ENCODE data around the gene PRPF19. TPM values are rescaled to one million over a fixed set of nuclear protein-coding genes. Genes with fewer than 3 reads are reported as not detected.

Gene PRPF19
- 100 to 1,000 TPM; 161 TPM for total RNA-seq

GRCh38 chr11:60906132-60906972 is at the start of gene PRPF19:
PRPF19 (minus strand) TSS chr11:60906585; CDS start chr11:60906382, 203 bp downstream.
- Mint-ChIP-seq H3K36me3 (ENCODE audit: low read depth) (peaks cover 27% of the 10 kb centered on the region), H3K27ac (peak within 1 kb of the TSS; percentile 89), H3K4me1 (ENCODE audit: low read depth) (peaks cover 48% of the 10 kb centered on the region), H3K9me3 (ENCODE audit: insufficient read depth) (no peaks in the 10 kb centered on the region), H3K27me3 (ENCODE audit: low read depth) (peaks cover 7% of the 10 kb centered on the region), H3K4me3 (peak within 1 kb of the TSS; percentile 80)
- DNase-seq (peak; percentile 99), ATAC-seq (peak; percentile 93)
- ChIA-PET CTCF (interaction anchor here (0.9 to 5.0 kb wide), 9 partner anchors 7 to 178 kb away, joined by 3 to 35 read pairs (median 5); partner anchors contain the start of gene CD6), POLR2A (interaction anchor here (0.6 to 2.8 kb wide), 5 partner anchors 8 to 75 kb away, joined by 3 to 23 read pairs (median 4); partner anchors contain the start of gene TMEM109)

DNA sequence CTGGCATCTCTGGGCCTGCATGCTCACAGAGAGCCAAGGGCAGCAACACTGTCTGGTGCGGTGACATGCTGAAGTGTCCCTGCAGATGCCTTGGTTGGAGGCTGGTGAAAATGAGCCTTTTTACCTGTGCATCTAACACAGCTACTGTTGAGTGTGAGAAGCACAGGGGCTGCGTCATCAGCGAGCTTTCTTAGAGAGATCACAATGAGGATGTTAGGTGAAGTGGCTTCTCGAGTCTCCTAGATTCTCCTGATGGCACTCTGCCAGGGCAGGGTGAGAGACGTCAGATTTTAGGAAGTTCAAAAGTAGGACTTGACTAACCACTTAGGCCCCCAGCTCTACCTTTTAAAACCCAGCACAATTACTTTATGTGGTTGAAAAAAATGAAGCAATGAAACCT is 49.2 kb upstream of the PRPF19 start:
- Mint-ChIP-seq H3K27ac (no peak overlapping the region), H3K4me3 (no peak overlapping the region), H3K9me3 (ENCODE audit: insufficient read depth) (no peaks in the 10 kb centered on the region), H3K27me3 (ENCODE audit: low read depth) (peaks cover 28% of the 10 kb centered on the region), H3K36me3 (ENCODE audit: low read depth) (no peaks in the 10 kb centered on the region), H3K4me1 (ENCODE audit: low read depth) (peaks cover 18% of the 10 kb centered on the region)
- ATAC-seq = no peak
- CTCF ChIA-PET = interaction anchor here (1.7 to 3.0 kb wide), 2 partner anchors 14 to 174 kb away, joined by 4 to 14 read pairs; no protein-coding TSS in a partner anchor
- DNase-seq = no peak
- POLR2A ChIA-PET = interaction anchor here (0.7 to 1.0 kb wide), 2 partner anchors 11 to 44 kb away, joined by 3 to 4 read pairs; no protein-coding TSS in a partner anchor

GRCh38 chr11:60954421-60954820 is 48.0 kb upstream of the PRPF19 start:
- ChIA-PET POLR2A (no interaction called here), CTCF (interaction anchor here (1.4 to 3.0 kb wide), 3 partner anchors 15 to 175 kb away, joined by 4 to 14 read pairs (median 4); no protein-coding TSS in a partner anchor)
- ATAC-seq (no peak), DNase-seq (no peak)
- Mint-ChIP-seq H3K4me1 (ENCODE audit: low read depth) (peaks cover 21% of the 10 kb centered on the region), H3K9me3 (ENCODE audit: insufficient read depth) (no peaks in the 10 kb centered on the region), H3K27ac (no peak overlapping the region), H3K4me3 (no peak overlapping the region), H3K36me3 (ENCODE audit: low read depth) (no peaks in the 10 kb centered on the region), H3K27me3 (ENCODE audit: low read depth) (peaks cover 28% of the 10 kb centered on the region)

GRCh38 chr11:60953781-60954180 is 47.4 kb upstream of the PRPF19 start:
- ATAC-seq = no peak
- Mint-ChIP-seq H3K9me3 (ENCODE audit: insufficient read depth) (no peaks in the 10 kb centered on the region), H3K27ac (no peak overlapping the region), H3K36me3 (ENCODE audit: low read depth) (no peaks in the 10 kb centered on the region), H3K27me3 (ENCODE audit: low read depth) (peaks cover 27% of the 10 kb centered on the region), H3K4me1 (ENCODE audit: low read depth) (peaks cover 21% of the 10 kb centered on the region), H3K4me3 (no peak overlapping the region)
- POLR2A ChIA-PET = no interaction called here
- CTCF ChIA-PET = interaction anchor here (1.4 to 3.0 kb wide), 2 partner anchors 16 to 38 kb away, joined by 4 to 14 read pairs; no protein-coding TSS in a partner anchor
- no peak for DNase-seq

- no peak overlapping the region for H3K27ac Mint-ChIP-seq
- DNase-seq (no peak), ATAC-seq (no peak)
- CTCF ChIA-PET = interaction anchor here (1.1 to 3.0 kb wide), 3 partner anchors 13 to 235 kb away, joined by 3 to 14 read pairs (median 6); no protein-coding TSS in a partner anchor
- peaks cover 23% of the 10 kb centered on the region for H3K4me1 Mint-ChIP-seq (ENCODE audit: low read depth)
- H3K27me3 Mint-ChIP-seq (ENCODE audit: low read depth) = peaks cover 27% of the 10 kb centered on the region
- POLR2A ChIA-PET = no interaction called here
- H3K9me3 Mint-ChIP-seq (ENCODE audit: insufficient read depth) = no peaks in the 10 kb centered on the region
- H3K4me3 Mint-ChIP-seq = peak overlapping the region; percentile 76
- H3K36me3 Mint-ChIP-seq (ENCODE audit: low read depth) = no peaks in the 10 kb centered on the region
Observed at GRCh38 chr11:60952742-60953170, 46.4 kb upstream of the PRPF19 start.

- no peaks in the 10 kb centered on the region for H3K36me3 Mint-ChIP-seq (ENCODE audit: low read depth)
- ChIA-PET CTCF (interaction anchor here (1.1 kb wide), 2 partner anchors 13 to 235 kb away, joined by 3 to 6 read pairs; no protein-coding TSS in a partner anchor), POLR2A (interaction anchor here (0.6 kb wide), 2 partner anchors 19 to 22 kb away, joined by 4 read pairs; no protein-coding TSS in a partner anchor)
- no peaks in the 10 kb centered on the region for H3K9me3 Mint-ChIP-seq (ENCODE audit: insufficient read depth)
- peak within 1 kb of the TSS; percentile 79 for H3K27ac Mint-ChIP-seq
- peaks cover 24% of the 10 kb centered on the region for H3K27me3 Mint-ChIP-seq (ENCODE audit: low read depth)
- peak within 1 kb of the TSS; percentile 76 for H3K4me3 Mint-ChIP-seq
- peak; percentile 63 for DNase-seq
- H3K4me1 Mint-ChIP-seq (ENCODE audit: low read depth) = peaks cover 23% of the 10 kb centered on the region
- ATAC-seq = peak; percentile 78
Observed at GRCh38 chr11:60951904-60952741, 45.7 kb upstream of the PRPF19 start, which contains the start of gene SLC15A3. SLC15A3 (minus strand) TSS chr11:60952176; CDS start chr11:60951551, 625 bp downstream.

- Mint-ChIP-seq H3K4me3 (peak overlapping the region; percentile 76), H3K4me1 (ENCODE audit: low read depth) (peaks cover 23% of the 10 kb centered on the region), H3K27ac (peak overlapping the region; percentile 79), H3K36me3 (ENCODE audit: low read depth) (no peaks in the 10 kb centered on the region), H3K27me3 (ENCODE audit: low read depth) (peaks cover 21% of the 10 kb centered on the region), H3K9me3 (ENCODE audit: insufficient read depth) (no peaks in the 10 kb centered on the region)
- ATAC-seq (no peak), DNase-seq (no peak)
- ChIA-PET POLR2A (interaction anchor here (0.6 to 0.8 kb wide), 4 partner anchors 8 to 23 kb away, joined by 3 to 4 read pairs (median 4); no protein-coding TSS in a partner anchor), CTCF (no interaction called here)
Observed at GRCh38 chr11:60951606-60951903, 45.2 kb upstream of the PRPF19 start.

- no peaks in the 10 kb centered on the region for H3K9me3 Mint-ChIP-seq (ENCODE audit: insufficient read depth)
- ATAC-seq = peak; percentile 58
- H3K27ac Mint-ChIP-seq = no peak overlapping the region
- DNase-seq = peak; percentile 35
- no peaks in the 10 kb centered on the region for H3K36me3 Mint-ChIP-seq (ENCODE audit: low read depth)
- H3K27me3 Mint-ChIP-seq (ENCODE audit: low read depth) = peaks cover 19% of the 10 kb centered on the region
- POLR2A ChIA-PET = interaction anchor here (0.6 to 0.8 kb wide), 4 partner anchors 8 to 23 kb away, joined by 3 to 4 read pairs (median 4); no protein-coding TSS in a partner anchor
- H3K4me3 Mint-ChIP-seq = no peak overlapping the region
- peaks cover 23% of the 10 kb centered on the region for H3K4me1 Mint-ChIP-seq (ENCODE audit: low read depth)
- CTCF ChIA-PET = interaction anchor here (1.0 to 1.4 kb wide), 3 partner anchors 19 to 236 kb away, joined by 3 to 4 read pairs (median 4); no protein-coding TSS in a partner anchor
Observed at GRCh38 chr11:60950933-60951605, 44.7 kb upstream of the PRPF19 start.

GRCh38 chr11:60950024-60950423 is 43.6 kb upstream of the PRPF19 start:
- no peaks in the 10 kb centered on the region for H3K9me3 Mint-ChIP-seq (ENCODE audit: insufficient read depth)
- no peak for ATAC-seq
- no peaks in the 10 kb centered on the region for H3K36me3 Mint-ChIP-seq (ENCODE audit: low read depth)
- H3K27me3 Mint-ChIP-seq (ENCODE audit: low read depth) = peaks cover 19% of the 10 kb centered on the region
- no peak overlapping the region for H3K4me3 Mint-ChIP-seq
- CTCF ChIA-PET = interaction anchor here (0.8 to 1.4 kb wide), 4 partner anchors 20 to 237 kb away, joined by 3 to 4 read pairs (median 4); no protein-coding TSS in a partner anchor
- POLR2A ChIA-PET = interaction anchor here (1.0 kb wide), 1 partner anchor 36 kb away, joined by 3 read pairs; no protein-coding TSS in a partner anchor
- peaks cover 23% of the 10 kb centered on the region for H3K4me1 Mint-ChIP-seq (ENCODE audit: low read depth)
- no peak for DNase-seq
- H3K27ac Mint-ChIP-seq = no peak overlapping the region

GRCh38 chr11:60948250-60948649 is 41.9 kb upstream of the PRPF19 start:
- ChIA-PET POLR2A (no interaction called here), CTCF (interaction anchor here (1.0 to 1.8 kb wide), 2 partner anchors 17 to 33 kb away, joined by 3 to 5 read pairs; no protein-coding TSS in a partner anchor)
- H3K4me3 Mint-ChIP-seq = no peak overlapping the region
- ATAC-seq = no peak
- no peak for DNase-seq
- no peaks in the 10 kb centered on the region for H3K36me3 Mint-ChIP-seq (ENCODE audit: low read depth)
- peaks cover 23% of the 10 kb centered on the region for H3K4me1 Mint-ChIP-seq (ENCODE audit: low read depth)
- no peaks in the 10 kb centered on the region for H3K9me3 Mint-ChIP-seq (ENCODE audit: insufficient read depth)
- no peak overlapping the region for H3K27ac Mint-ChIP-seq
- peaks cover 14% of the 10 kb centered on the region for H3K27me3 Mint-ChIP-seq (ENCODE audit: low read depth)
